Measurements from ENCODE around the gene MED26.
"Not testable (repeated sequence)": the region's sequence is repeated elsewhere in the genome, so short reads cannot be mapped to it uniquely, and the experiment has no call there.

MED26 gene

GRCh38 chr19:16572332-16573211, 55.4 kb downstream of the MED26 start, which contains the start of gene SLC35E1:
TSS of gene SLC35E1 (minus strand) at chr19:16572415. CDS start at chr19:16572364, 51 bp downstream.
- DNase-seq: peak; percentile 95

- peak; percentile 16 for DNase-seq
These were observed 56.1 kb downstream of the MED26 start for GRCh38 chr19:16571822-16572331.

GRCh38 chr19:16571283-16571682, 56.7 kb downstream of the MED26 start:
- peak; percentile 46 for DNase-seq

GRCh38 chr19:16569609-16570320, 58.2 kb downstream of the MED26 start:
- DNase-seq: no peak

DNA sequence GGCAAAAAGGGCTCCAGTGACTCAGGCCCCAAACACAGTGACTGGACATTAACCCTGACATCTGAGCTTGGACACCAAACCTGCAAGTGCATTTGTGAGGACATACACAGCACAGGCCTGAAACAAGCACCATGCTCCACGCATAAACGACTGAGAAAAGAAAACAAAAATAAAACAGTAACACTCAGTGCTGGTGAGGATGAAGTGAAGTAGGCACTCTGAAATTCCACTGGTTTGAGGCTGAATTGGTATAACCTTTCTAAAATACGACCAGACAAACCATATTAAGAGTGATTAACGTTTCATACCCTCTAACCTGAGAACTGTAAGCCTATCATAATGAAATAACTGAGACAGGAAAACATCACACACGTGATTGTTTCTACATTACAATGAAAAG, 61.3 kb downstream of the MED26 start:
- DNase-seq: no peak

GRCh38 chr19:16566161-16566560, 61.8 kb downstream of the MED26 start:
- DNase-seq: no peak

- no peak for DNase-seq
These were observed 63.2 kb downstream of the MED26 start for GRCh38 chr19:16564842-16565241.

- DNase-seq: no peak
These were observed 65.4 kb downstream of the MED26 start for GRCh38 chr19:16562608-16563025.

DNA sequence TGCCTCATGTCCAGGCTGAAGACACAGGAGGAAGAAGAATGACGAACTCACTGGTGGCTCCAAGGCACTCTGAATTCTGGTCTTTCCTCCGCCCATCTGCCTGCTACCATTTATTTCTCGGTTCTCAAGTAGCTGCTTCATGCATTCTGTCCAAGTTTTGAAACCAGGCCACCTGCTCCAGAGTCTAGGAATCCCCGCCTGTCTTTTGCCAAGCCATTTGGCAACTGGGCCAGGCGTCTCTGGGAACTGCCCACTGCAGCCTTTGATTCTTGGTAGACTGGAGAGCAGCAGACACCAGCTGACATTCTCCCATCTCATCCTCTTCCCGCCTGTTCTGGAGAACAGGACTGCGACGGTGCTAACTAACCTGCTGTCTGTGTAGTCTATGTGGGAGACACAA, 66.6 kb downstream of the MED26 start:
- no peak for DNase-seq

GRCh38 chr19:16559780-16560276, 68.2 kb downstream of the MED26 start:
- DNase-seq: no peak

DNA sequence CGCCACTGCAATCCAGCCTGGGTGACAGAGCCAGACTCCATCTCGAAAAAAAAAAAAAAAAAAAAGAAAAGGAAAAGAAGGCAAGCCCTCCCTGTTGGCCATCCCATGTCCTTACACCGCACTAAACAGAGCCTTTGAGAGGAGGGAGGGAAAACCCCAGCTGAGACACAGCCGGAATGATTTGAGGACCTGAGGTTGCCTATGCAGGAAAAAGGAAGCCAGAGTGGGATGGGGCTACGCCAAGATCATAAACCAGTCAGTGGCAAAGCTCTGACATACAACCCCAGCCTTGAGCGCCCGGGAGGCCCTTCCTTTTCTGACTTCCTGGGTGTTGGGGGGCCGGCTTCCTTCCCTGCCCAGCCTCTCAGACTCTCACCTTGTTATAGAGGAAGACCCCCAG, 73.2 kb downstream of the MED26 start:
- DNase-seq: no peak

DNA sequence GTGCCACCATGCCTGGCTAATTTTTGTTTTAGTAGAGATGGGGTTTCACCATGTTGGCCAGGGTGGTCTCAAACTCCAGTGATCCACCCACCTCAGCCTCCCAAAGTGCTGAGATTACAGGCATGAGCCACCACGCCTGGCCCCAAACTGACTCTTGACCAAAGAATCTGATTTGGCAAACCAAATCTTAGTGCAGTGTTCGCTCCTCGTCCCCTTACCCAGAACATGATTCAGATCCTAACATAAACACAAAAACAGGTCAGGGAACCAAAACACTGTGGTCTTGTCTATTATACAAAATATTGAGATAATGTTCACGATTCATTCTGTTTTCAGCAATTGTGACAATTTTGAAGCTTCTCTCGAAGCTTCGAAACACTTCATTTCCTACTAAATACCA, 76.1 kb downstream of the MED26 start:
- DNase-seq: not testable (repeated sequence)

GRCh38 chr19:16548956-16549355, 79.0 kb downstream of the MED26 start:
- no peak for DNase-seq

- no peak for DNase-seq
These were observed 83.4 kb downstream of the MED26 start for GRCh38 chr19:16544473-16545231.

- DNase-seq: not testable (repeated sequence)
These were observed 84.3 kb downstream of the MED26 start for GRCh38 chr19:16543734-16544133.

- DNase-seq: no peak
These were observed 85.0 kb downstream of the MED26 start for GRCh38 chr19:16542910-16543472.

GRCh38 chr19:16542045-16542909, 85.7 kb downstream of the MED26 start, which contains the start of gene CHERP:
TSS of gene CHERP (minus strand) at chr19:16542437. CDS start at chr19:16542378, 59 bp downstream.
- peak; percentile 94 for DNase-seq

DNA sequence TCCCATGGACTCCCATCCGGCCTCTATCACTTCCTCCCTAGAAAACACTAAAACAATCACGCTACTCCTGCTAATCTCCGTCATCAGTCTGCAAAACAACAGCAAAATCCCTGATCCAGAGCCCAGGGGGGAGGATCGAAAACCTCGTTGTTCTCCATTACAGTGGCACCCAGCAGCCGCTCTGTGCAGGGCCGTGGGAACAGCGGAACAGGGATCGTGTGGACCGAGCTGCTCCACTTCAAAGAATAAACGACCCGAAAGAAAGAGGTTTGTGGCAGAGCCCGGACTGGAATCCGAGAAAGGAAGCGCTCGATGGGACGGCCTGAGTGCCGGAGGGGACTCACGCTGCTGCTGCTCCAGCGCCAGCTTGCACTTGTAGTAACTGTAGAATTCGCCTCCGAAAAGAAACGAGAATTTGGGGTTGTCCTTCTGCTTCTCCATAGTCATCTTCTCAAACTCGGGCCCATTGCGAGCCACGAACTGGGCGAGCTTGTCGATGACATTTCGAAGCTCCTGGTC, 86.4 kb downstream of the MED26 start:
- DNase-seq: peak; percentile 9

DNA sequence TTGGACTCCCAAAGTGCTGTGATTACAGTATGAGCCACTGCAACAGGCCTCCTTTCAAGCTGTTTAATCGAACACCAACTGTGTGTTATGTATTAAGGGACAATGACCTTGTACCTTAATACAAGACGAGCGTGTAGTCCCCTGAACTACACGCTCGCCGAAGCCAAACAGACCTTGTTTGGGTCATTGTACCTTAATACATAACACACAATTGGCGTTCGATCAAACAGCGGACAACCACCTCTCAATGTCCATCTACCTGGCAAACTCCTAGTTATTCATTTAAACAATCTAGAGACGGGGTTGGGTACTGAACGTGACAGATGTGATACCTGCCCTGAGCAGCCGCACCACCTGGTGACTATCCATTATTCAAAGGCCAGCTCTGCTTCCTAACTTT, 87.1 kb downstream of the MED26 start:
- DNase-seq: no peak

- DNase-seq: no peak
These were observed 90.9 kb downstream of the MED26 start for GRCh38 chr19:16537111-16537510.

DNA sequence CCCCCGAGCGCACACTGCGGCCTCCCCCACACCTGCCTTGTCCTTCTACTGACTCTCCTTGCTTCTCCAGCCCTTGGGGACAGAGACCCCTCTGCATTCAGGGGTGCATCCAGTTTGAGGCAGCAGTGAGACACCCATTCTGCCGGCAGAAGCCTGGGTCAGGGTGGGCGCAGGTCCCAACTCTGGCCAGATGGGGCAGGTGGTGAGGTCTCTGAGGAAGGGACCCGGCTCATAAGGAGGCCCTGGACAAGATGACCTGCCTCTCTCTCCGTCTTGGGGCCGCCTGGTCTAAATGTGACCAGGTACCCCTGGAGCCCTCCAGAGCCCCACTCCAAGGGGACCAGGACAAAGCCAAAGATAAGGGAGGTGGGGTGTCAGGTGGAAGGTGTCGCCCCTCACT, 91.9 kb downstream of the MED26 start:
- DNase-seq: no peak

Data from fibroblast of skin of back (primary cell).